Prostate gland (tissue), 2 donors: ENCODE measurements around the gene GOT1. TPM values are rescaled to one million over a fixed set of nuclear protein-coding genes. Genes with fewer than 3 reads are reported as not detected.

Experiments
- DNase-seq: peaks from one replicate; pipeline ENCODE4 v3.0.0-alpha.2; 2019; ENCODE audit warnings: low spot score
- H3K27ac ChIP-seq, 2 donors: fragments of 200-600 bp; sonication (generic); 2 replicates each; pipeline ENCODE4 v1.5.1; 2017 to 2019
- H3K27me3 ChIP-seq: fragments of 200-600 bp; sonication (generic); replicated peaks from 2 replicates; pipeline ENCODE4 v1.5.1; 2019; ENCODE audit not compliant: insufficient read depth
- H3K36me3 ChIP-seq, 2 donors: fragments of 200-600 bp; sonication (generic); 1 replicate in 1 of 2; 2 replicates in 1 of 2; pipeline versions ENCODE4 v1.5.1 to v1.8.1; 2017 to 2019
- H3K4me1 ChIP-seq: fragments of 200-600 bp; sonication (generic); replicated peaks from 2 replicates; pipeline ENCODE4 v1.5.1; 2019
- H3K4me3 ChIP-seq, 2 donors: fragments of 200-600 bp; sonication (generic); 2 replicates each; pipeline ENCODE4 v1.5.1; 2017 to 2019
- H3K9me3 ChIP-seq: fragments of 200-600 bp; sonication (generic); 2 replicates; pipeline ENCODE4 v1.5.1; 2017
- POLR2A ChIP-seq: fragments of 450-650 bp; IDR thresholded peaks from one replicate; pipeline ENCODE4 v1.6.1; 2016; ENCODE audit warnings: antibody characterized with exemption, mild to moderate bottlenecking
- POLR2AphosphoS5 ChIP-seq: sonication (generic); formaldehyde crosslinking; IDR thresholded peaks from one replicate; pipeline ENCODE4 v1.6.1; 2017; ENCODE audit warnings: antibody characterized with exemption
- WGBS: methylation state at CpG from one replicate; pipeline ENCODE4 v1.1.5; 2018; 5-methylcytosine and 5-hydroxymethylcytosine counted together
- intact Hi-C: fragments of 100-400 bp; cut with DNase I; formaldehyde crosslinking; loops from one replicate; pipeline ENCODE4 v1.14.2; 2022
- total RNA-seq, 2 donors: library from RNA; depleted of rRNA; stranded (reverse); fragments of >200 nt; gene quantifications; one replicate each; pipeline ENCODE4 v1.1.0, GENCODE V29; 2016
- TF ChIP-seq, protein P1 (sequence below), 4 experiments: fragments of 200-600 bp in 2 of 4; fragments of 450-650 bp in 2 of 4; sonication (generic) in 2 of 4; IDR thresholded peaks; 1 replicate in 3 of 4; 2 replicates in 1 of 4; pipeline ENCODE4 v1.5.1; 2016 to 2019; ENCODE audit warnings: antibody characterized with exemption in 4 of 4, mild to moderate bottlenecking in 2 of 4, moderate library complexity in 2 of 4

The GOT1 gene
- total RNA-seq, 2 donors from 2014 or later, result 19.7 to 20.3 TPM

GRCh38 chr10:99375426-99375825, 55.0 kb downstream of the GOT1 start:
- DNase-seq, result no peak
- intact Hi-C loops, result no loop called here
- TF ChIP-seq POLR2AphosphoS5 (no peak), POLR2A (no peak)
- TF ChIP-seq, protein P1, sequence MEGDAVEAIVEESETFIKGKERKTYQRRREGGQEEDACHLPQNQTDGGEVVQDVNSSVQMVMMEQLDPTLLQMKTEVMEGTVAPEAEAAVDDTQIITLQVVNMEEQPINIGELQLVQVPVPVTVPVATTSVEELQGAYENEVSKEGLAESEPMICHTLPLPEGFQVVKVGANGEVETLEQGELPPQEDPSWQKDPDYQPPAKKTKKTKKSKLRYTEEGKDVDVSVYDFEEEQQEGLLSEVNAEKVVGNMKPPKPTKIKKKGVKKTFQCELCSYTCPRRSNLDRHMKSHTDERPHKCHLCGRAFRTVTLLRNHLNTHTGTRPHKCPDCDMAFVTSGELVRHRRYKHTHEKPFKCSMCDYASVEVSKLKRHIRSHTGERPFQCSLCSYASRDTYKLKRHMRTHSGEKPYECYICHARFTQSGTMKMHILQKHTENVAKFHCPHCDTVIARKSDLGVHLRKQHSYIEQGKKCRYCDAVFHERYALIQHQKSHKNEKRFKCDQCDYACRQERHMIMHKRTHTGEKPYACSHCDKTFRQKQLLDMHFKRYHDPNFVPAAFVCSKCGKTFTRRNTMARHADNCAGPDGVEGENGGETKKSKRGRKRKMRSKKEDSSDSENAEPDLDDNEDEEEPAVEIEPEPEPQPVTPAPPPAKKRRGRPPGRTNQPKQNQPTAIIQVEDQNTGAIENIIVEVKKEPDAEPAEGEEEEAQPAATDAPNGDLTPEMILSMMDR (IDR thresholded peaks at IDR 0.05), result no peak
- Histone ChIP-seq H3K4me3 (no peak overlapping the region), H3K9me3 (no peaks in the 10 kb centered on the region), H3K4me1 (no peaks in the 10 kb centered on the region), H3K27me3 (no peaks in the 10 kb centered on the region), H3K27ac (no peak overlapping the region), H3K36me3 (no peaks in the 10 kb centered on the region)

- no peaks in the 10 kb centered on the region for H3K36me3 ChIP-seq
- 68% methylated on average over 3 of the region's 3 CpGs for WGBS
- H3K4me1 ChIP-seq, result no peaks in the 10 kb centered on the region
- DNase-seq, result no peak
- TF ChIP-seq POLR2A (no peak), POLR2AphosphoS5 (no peak)
- TF ChIP-seq, protein P1 (IDR thresholded peaks at IDR 0.05), result no peak
- no peak overlapping the region for H3K4me3 ChIP-seq
- H3K27ac ChIP-seq, result no peak overlapping the region
- no peaks in the 10 kb centered on the region for H3K9me3 ChIP-seq
- intact Hi-C loops, result no loop called here
- H3K27me3 ChIP-seq, result no peaks in the 10 kb centered on the region
These were observed 55.5 kb downstream of the GOT1 start for GRCh38 chr10:99374972-99375371.

- DNase-seq, result no peak
- WGBS, result 30% methylated on average over 2 of the region's 2 CpGs
- Histone ChIP-seq H3K36me3 (no peaks in the 10 kb centered on the region), H3K9me3 (no peaks in the 10 kb centered on the region), H3K4me3 (no peak overlapping the region), H3K27me3 (no peaks in the 10 kb centered on the region), H3K4me1 (no peaks in the 10 kb centered on the region), H3K27ac (no peak overlapping the region)
- intact Hi-C loops, result no loop called here
- no peak for TF ChIP-seq POLR2A
- TF ChIP-seq, protein P1 (IDR thresholded peaks at IDR 0.05), result no peak
These were observed 55.9 kb downstream of the GOT1 start for GRCh38 chr10:99374526-99374925.

DNA sequence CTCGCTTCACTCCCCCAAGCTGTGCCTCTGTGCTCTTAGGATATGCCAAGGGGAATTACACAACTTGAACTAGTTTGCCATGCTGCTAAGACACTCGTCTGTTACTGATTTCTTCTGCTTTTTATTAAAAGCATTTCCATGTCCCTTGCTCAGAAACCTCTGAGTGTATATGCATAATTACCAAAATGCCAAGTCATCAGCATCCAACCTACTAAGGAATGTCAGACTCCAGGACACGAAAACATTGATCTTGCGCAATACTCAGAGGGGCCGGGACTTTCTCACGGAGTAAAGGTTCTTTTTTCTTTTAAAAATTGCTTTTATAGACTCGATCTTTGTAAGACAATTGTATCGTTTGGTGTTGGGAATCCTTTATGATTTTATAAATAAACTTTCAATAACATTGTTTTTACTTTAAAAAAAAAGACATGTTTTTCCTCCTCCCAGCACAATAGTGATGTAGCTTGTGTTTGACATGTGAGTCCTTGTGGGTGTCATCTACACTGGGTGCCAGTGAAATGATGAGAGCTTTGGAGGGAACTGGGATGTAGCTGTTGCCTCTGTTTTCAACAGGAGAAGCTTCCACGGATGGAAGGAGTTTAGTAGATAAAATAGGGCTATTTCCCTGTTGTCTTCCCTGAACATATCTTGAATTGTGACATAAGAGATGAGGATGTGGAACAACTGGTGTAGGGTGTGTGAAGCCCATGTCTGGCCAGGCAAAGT, 57.7 kb downstream of the GOT1 start:
- 78% methylated on average over 9 of the region's 9 CpGs for whole genome bisulfite sequencing
- TF ChIP-seq, protein P1 (IDR thresholded peaks at IDR 0.05), result no peak
- TF ChIP-seq POLR2AphosphoS5 (no peak), POLR2A (no peak)
- H3K36me3 ChIP-seq, result no peaks in the 10 kb centered on the region
- no peaks in the 10 kb centered on the region for H3K9me3 ChIP-seq
- H3K27ac ChIP-seq, result no peak overlapping the region
- intact Hi-C loops, result no loop called here
- H3K4me1 ChIP-seq, result no peaks in the 10 kb centered on the region
- no peak overlapping the region for H3K4me3 ChIP-seq
- H3K27me3 ChIP-seq, result no peaks in the 10 kb centered on the region
- DNase-seq, result no peak

- intact Hi-C loops, result no loop called here
- 41% methylated on average over 2 of the region's 2 CpGs for WGBS
These were observed 59.4 kb downstream of the GOT1 start for GRCh38 chr10:99370993-99371392.

More at GRCh38 chr10:99370993-99371392, 59.4 kb downstream of the GOT1 start:
- no peaks in the 10 kb centered on the region for H3K36me3 ChIP-seq
- no peaks in the 10 kb centered on the region for H3K27me3 ChIP-seq
- H3K27ac ChIP-seq, result no peak overlapping the region
- no peak for TF ChIP-seq POLR2A
- TF ChIP-seq, protein P1 (IDR thresholded peaks at IDR 0.05), result peak in 3 of 4 experiments; percentile 33 to 44 (median 36)
- H3K9me3 ChIP-seq, result no peaks in the 10 kb centered on the region
- no peak for DNase-seq
- no peak overlapping the region for H3K4me3 ChIP-seq
- H3K4me1 ChIP-seq, result no peaks in the 10 kb centered on the region
